Liver (tissue), 9 donors: ENCODE data around the gene CCDC187. TPM values are rescaled to one million over a fixed set of nuclear protein-coding genes. Genes with fewer than 3 reads are reported as not detected.

ENCODE experiments used
- DNase-seq: peaks from one replicate; pipeline ENCODE4 v3.0.0-alpha.2; 2017; ENCODE audit warnings: low spot score
- H3K27ac ChIP-seq, 2 donors: one replicate each; pipeline ENCODE4 v1.7.0; 2013; ENCODE audit warnings: inconsistent platforms in 2 of 2, low read length in 2 of 2, control low read depth in 1 of 2, low read depth in 1 of 2, mild to moderate bottlenecking in 1 of 2
- H3K27me3 ChIP-seq, 4 donors: one replicate each; pipeline versions ENCODE4 v1.6.1 to v1.7.0; 2013; ENCODE audit warnings: low read length in 3 of 4, inconsistent platforms in 1 of 4, mild to moderate bottlenecking in 1 of 4, moderate library complexity in 1 of 4; ENCODE audit not compliant: control insufficient read depth in 4 of 4, insufficient read depth in 4 of 4
- H3K36me3 ChIP-seq, 4 donors: one replicate each; pipeline versions ENCODE4 v1.6.1 to v1.7.0; 2013; ENCODE audit warnings: low read length in 3 of 4, mild to moderate bottlenecking in 3 of 4, low read depth in 1 of 4, moderate library complexity in 1 of 4; ENCODE audit not compliant: control insufficient read depth in 4 of 4, insufficient read depth in 3 of 4
- H3K4me1 ChIP-seq, 4 donors: one replicate each; pipeline versions ENCODE4 v1.6.1 to v1.7.0; 2013; ENCODE audit warnings: low read length in 3 of 4, mild to moderate bottlenecking in 3 of 4, moderate library complexity in 1 of 4; ENCODE audit not compliant: control insufficient read depth in 4 of 4, insufficient read depth in 4 of 4
- H3K4me3 ChIP-seq, 3 donors: one replicate each; pipeline versions ENCODE4 v1.6.1 to v1.7.0; 2013; ENCODE audit warnings: low read length in 3 of 3, control low read depth in 1 of 3, low read depth in 1 of 3, mild to moderate bottlenecking in 1 of 3
- H3K9ac ChIP-seq, 2 donors: one replicate each; pipeline ENCODE4 v1.7.0; 2013; ENCODE audit warnings: low read length in 2 of 2, mild to moderate bottlenecking in 2 of 2, moderate library complexity in 2 of 2, control low read depth in 1 of 2, low read depth in 1 of 2
- H3K9me3 ChIP-seq, 4 donors: one replicate each; pipeline versions ENCODE4 v1.6.1 to v1.7.0; 2013; ENCODE audit warnings: low read length in 3 of 4; ENCODE audit not compliant: control insufficient read depth in 4 of 4
- ATF3 ChIP-seq: IDR thresholded peaks from 2 replicates; pipeline ENCODE4 v1.6.1; 2016; ENCODE audit warnings: antibody characterized with exemption
- CTCF ChIP-seq: fragments of 150-350 bp; IDR thresholded peaks from 2 replicates; pipeline ENCODE4 v1.5.1; 2017; ENCODE audit warnings: improper control_type of control experiment, low read depth, low read length; ENCODE audit not compliant: missing input control
- EGR1 ChIP-seq, 2 donors: IDR thresholded peaks; 2 replicates each; pipeline ENCODE4 v1.6.1; 2016 to 2018; ENCODE audit warnings: antibody characterized with exemption in 2 of 2, low read depth in 2 of 2
- FOXA1 ChIP-seq: IDR thresholded peaks from 2 replicates; pipeline ENCODE4 v1.6.1; 2016; ENCODE audit warnings: antibody characterized with exemption
- FOXA2 ChIP-seq: IDR thresholded peaks from 2 replicates; pipeline ENCODE4 v1.6.1; 2016; ENCODE audit warnings: antibody characterized with exemption
- GABPA ChIP-seq, 2 donors: IDR thresholded peaks in 1 of 2; conservative IDR thresholded peaks in 1 of 2; 2 replicates each; pipeline ENCODE4 v1.6.1; 2016; ENCODE audit warnings: antibody characterized with exemption in 2 of 2, mild to moderate bottlenecking in 1 of 2, moderate library complexity in 1 of 2
- HNF4A ChIP-seq, 2 donors: conservative IDR thresholded peaks; 2 replicates each; pipeline ENCODE4 v1.6.1; 2016; ENCODE audit warnings: antibody characterized with exemption in 2 of 2, mild to moderate bottlenecking in 2 of 2
- HNF4G ChIP-seq: IDR thresholded peaks from 2 replicates; pipeline ENCODE4 v1.6.1; 2016; ENCODE audit warnings: antibody characterized with exemption
- JUND ChIP-seq, 2 donors: IDR thresholded peaks; 2 replicates each; pipeline ENCODE4 v1.6.1; 2016; ENCODE audit warnings: antibody characterized with exemption in 2 of 2
- MAX ChIP-seq: IDR thresholded peaks from 2 replicates; pipeline ENCODE4 v1.6.1; 2016; ENCODE audit warnings: antibody characterized with exemption
- NR2F2 ChIP-seq: IDR thresholded peaks from 2 replicates; pipeline ENCODE4 v1.6.1; 2016; ENCODE audit warnings: antibody characterized with exemption
- RAD21 ChIP-seq, 2 donors: IDR thresholded peaks; 2 replicates each; pipeline ENCODE4 v1.6.1; 2016; ENCODE audit warnings: antibody characterized with exemption in 2 of 2, mild to moderate bottlenecking in 2 of 2
- REST ChIP-seq: IDR thresholded peaks from 2 replicates; pipeline ENCODE4 v1.6.1; 2016; ENCODE audit warnings: antibody characterized with exemption, mild to moderate bottlenecking
- RXRA ChIP-seq, 2 donors: IDR thresholded peaks; 2 replicates each; pipeline ENCODE4 v1.6.1; 2017 to 2018; ENCODE audit warnings: antibody characterized with exemption in 2 of 2, mild to moderate bottlenecking in 1 of 2
- SP1 ChIP-seq: IDR thresholded peaks from 2 replicates; pipeline ENCODE4 v1.6.1; 2018; ENCODE audit warnings: antibody characterized with exemption, mild to moderate bottlenecking
- TAF1 ChIP-seq: conservative IDR thresholded peaks from 2 replicates; pipeline ENCODE4 v1.6.1; 2016; ENCODE audit warnings: antibody characterized with exemption, mild to moderate bottlenecking
- YY1 ChIP-seq: IDR thresholded peaks from 2 replicates; pipeline ENCODE4 v1.6.1; 2016; ENCODE audit warnings: antibody characterized with exemption, mild to moderate bottlenecking
- ZBTB33 ChIP-seq: IDR thresholded peaks from 2 replicates; pipeline ENCODE4 v1.6.1; 2016; ENCODE audit warnings: antibody characterized with exemption
- WGBS: extraction: QIAGEN DNeasy Blood & Tissue Kit; methylation state at CpG from one replicate; pipeline ENCODE4 v1.1.7; 2013; 5-methylcytosine and 5-hydroxymethylcytosine counted together
- polyA plus RNA-seq, 2 donors: library from polyadenylated mRNA; stranded (reverse) in 1 of 2; unstranded in 1 of 2; fragments of 200-250 nt in 1 of 2; fragments of >200 nt in 1 of 2; fragmentation: Nextera tagmentation in 1 of 2; extraction: Ambion mirVana in 1 of 2; gene quantifications; one replicate each; pipeline versions ENCODE4 v1.2.1 to v1.2.3, GENCODE V29; 2013 to 2015
- total RNA-seq, 2 donors: library from RNA; depleted of rRNA; stranded (reverse); fragments of >200 nt; gene quantifications; one replicate each; pipeline ENCODE4 v1.2.3, GENCODE V29; 2014
- donor health status: healthy.
- donor health status: healthy.
- donor health status: healthy.
- donor health status: healthy.
- donor health status: healthy.

Gene CCDC187
- total and polyA plus RNA-seq, 4 donors = 0.05 TPM; not detected in 3

- TF ChIP-seq FOXA2 (no peak), MAX (no peak), GABPA (IDR thresholded peaks at IDR 0.05 in 1 of 2, conservative IDR thresholded peaks at IDR 0.05 in 1 of 2) (no peak), RXRA (IDR thresholded peaks at IDR 0.05) (no peak), FOXA1 (no peak), EGR1 (IDR thresholded peaks at IDR 0.05; ENCODE audit: low read depth in 2 of 2) (no peak), NR2F2 (no peak), CTCF (no peak), RAD21 (IDR thresholded peaks at IDR 0.05) (no peak), SP1 (no peak), JUND (IDR thresholded peaks at IDR 0.05) (no peak), ATF3 (no peak), REST (no peak), HNF4G (no peak), ZBTB33 (no peak), TAF1 (no peak), YY1 (no peak), HNF4A (conservative IDR thresholded peaks at IDR 0.05) (no peak)
- Histone ChIP-seq H3K4me1 (peaks cover 0 to 12% (median under 1%) of the 10 kb centered on the region in 4 donors), H3K27ac (no peak overlapping the region), H3K9ac (no peak overlapping the region), H3K9me3 (no peaks in the 10 kb centered on the region), H3K36me3 (no peaks in the 10 kb centered on the region), H3K4me3 (no peak overlapping the region), H3K27me3 (no peaks in the 10 kb centered on the region)
- no peak for DNase-seq
- WGBS = 74% methylated on average over 24 of the region's 24 CpGs
Measured at GRCh38 chr9:136324501-136325300, 20.8 kb upstream of the CCDC187 start.
